GM21390 (cell line): Measurements from ENCODE around the gene OR8B3.
A peak's percentile ranks its signal among the peaks of the same experiment; 100 is the strongest.
"Not testable (repeated sequence)": the region's sequence is repeated elsewhere in the genome, so short reads cannot be mapped to it uniquely, and the experiment has no call there.

Source experiments
- ATAC-seq: cut with Tn5 transposase; IDR thresholded peaks from one replicate; pipeline ENCODE4 v1.9.1; 2021; ENCODE audit not compliant: unreplicated experiment

Gene OR8B3, protein sequence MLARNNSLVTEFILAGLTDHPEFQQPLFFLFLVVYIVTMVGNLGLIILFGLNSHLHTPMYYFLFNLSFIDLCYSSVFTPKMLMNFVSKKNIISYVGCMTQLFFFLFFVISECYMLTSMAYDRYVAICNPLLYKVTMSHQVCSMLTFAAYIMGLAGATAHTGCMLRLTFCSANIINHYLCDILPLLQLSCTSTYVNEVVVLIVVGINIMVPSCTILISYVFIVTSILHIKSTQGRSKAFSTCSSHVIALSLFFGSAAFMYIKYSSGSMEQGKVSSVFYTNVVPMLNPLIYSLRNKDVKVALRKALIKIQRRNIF

DNA sequence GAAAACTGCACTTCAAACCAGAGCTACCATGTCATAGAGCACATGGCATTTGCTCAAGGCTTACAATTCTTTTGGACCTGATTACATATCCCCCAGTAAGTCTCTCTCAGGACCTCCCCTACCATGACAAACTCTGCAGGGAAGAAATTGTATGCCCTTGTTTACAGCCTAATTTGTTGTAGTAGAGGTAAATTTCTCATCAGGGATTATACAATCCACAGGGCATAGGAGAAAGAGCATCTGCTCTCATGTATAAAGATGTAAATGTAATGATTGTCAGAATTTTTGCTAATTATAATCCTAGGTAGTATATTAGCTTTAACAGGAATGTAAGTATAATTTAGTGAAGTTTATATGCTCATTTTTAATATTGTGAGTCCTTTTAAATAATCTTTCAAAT is at the start of gene OR8B3:
OR8B3 (minus strand) TSS at position 101 of the 400 bp plus-strand sequence. CDS start 1,673 bp downstream, outside the sequence.
- no peak for ATAC-seq

DNA sequence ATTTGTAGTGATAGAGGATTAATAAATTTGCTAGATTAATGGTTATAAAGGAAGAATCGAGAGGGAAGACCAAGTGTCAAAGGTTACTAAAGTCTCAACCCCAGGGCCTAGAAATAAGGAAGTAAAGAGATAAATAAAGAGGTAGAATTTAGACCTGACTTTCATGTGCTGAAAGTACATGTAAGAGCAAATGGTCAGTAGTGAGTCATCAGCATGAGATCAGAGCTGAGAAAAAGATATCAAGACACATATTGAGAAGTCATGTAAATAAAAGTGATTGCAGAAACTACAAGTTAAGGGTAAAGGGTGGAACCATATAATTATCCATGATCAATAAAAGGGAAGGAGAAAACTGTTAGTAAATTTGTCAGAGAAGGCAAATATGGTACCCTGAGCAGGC is 48.1 kb upstream of the OR8B3 start:
- ATAC-seq: no peak

DNA sequence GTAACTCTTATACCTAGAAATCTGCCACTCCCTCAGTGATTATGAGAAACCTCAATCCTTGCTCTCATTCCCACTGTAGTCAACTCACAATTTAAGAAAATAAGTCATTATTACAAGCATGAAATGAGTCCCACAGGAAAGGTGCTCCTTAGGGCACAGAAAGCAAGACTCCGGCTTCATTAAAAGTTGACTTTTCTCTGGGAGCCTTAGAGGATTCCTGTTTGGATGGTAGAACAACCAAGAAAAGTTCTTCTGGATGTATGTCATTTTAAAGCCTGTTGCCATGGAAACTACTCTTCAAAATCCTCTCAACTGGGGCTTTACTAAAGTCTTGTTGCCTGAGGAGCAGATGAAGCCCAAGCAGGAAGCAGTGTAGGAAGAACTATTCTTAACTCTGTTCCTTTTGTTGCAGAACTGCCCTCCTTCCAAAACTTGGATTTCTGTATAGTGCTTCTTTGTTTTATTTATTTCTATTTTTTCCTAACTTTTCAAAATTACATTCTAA is 46.9 kb upstream of the OR8B3 start, which contains the start of gene OR8B8:
OR8B8 (minus strand) TSS at position 51 of the 505 bp plus-strand sequence. CDS start 4,611 bp downstream, outside the sequence.
- no peak for ATAC-seq

DNA sequence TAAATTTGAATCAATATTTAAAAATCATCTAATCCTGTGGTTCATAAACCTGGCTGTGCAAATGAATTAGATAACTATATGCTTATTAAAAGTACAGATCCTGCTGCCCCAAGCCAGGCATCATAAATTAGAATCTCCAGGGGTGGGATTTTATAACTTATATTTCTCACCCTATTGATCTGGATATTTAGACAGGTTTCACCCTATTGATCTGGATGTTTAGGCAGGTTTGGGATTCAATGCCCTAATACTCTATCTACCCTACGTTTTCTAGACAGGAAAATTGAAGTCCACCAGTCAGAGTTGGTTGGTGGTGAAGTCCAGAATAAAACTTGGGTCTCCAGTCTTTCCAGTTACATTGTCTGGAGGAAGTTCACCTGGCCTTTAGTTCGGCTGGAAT is 44.0 kb upstream of the OR8B3 start:
- no peak for ATAC-seq

DNA sequence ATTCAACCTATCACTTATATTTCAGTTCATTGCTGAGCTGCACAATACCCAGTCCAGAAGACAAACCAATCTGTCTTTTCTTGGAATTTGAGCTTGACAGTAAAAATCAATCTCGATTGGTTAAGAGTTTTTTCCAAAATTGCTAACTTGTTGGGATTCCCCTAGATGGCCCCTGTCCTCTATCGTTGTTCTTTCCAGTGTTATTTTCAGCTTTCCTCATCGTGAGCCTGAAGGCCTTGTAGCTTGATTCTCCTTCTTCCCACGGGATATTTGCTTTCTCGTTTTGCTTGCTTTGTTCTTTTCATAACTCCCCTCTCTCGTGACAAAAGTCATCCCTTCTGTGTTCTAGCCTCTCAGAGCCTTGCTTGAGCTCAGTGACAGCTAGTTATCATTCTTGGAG is 43.6 kb upstream of the OR8B3 start:
- ATAC-seq: no peak

DNA sequence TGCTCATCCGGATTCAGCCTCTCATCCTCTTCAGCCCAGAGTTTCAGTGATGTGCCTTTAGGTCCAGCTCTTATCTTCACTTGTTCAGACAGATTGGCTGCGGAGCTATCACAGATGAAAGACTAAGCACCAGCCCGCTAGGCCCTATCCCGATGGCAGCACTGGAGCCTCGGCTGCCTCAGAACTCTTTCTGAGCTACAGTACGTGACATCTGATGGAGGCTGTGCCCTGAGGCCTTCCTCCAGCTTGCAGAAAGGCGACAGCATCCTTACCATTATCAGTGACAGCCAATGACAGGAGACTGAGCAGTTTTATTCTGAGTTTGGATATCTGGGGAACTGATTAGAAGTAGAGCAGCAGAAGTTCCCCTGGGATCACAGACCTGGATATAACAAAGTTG is 42.7 kb upstream of the OR8B3 start:
- ATAC-seq: no peak

DNA sequence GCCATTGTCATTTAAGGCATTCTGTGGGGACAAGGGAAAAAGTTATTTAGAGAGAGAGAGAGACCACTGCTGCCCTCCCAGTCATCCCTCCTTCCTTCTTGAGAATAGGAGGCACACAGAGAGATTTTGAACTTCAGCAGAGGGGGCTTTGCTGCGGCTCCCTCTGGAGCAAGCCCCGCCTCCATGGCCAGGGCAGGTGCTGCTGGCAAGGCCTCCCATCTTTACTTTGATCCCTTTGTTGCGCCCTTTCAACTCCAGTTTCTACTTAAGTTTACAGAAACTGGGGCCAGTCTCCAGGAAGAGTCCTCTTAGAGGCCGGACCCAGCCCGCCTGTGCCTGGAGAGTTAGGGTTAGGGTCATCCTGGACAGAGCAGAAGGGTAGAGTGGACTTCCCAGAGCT is 42.3 kb upstream of the OR8B3 start:
- ATAC-seq: no peak

DNA sequence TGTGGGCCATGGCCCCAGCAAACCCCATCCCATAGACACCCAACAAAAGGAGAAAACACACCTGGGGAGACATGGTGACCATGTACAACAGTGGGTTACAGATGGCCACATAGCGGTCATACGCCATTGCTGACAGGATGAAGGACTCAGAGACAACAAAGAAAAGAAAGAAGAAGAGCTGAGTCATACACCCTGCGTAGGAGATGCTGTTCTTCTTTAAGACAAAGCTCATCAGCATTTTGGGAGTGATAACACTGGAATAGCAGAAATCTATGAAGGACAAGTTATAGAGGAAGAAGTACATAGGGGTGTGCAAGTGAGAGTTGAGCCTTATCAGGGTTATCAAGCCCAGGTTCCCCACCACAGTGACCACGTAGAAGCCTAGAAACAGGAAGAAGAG is 41.8 kb upstream of the OR8B3 start:
- ATAC-seq: no peak

DNA sequence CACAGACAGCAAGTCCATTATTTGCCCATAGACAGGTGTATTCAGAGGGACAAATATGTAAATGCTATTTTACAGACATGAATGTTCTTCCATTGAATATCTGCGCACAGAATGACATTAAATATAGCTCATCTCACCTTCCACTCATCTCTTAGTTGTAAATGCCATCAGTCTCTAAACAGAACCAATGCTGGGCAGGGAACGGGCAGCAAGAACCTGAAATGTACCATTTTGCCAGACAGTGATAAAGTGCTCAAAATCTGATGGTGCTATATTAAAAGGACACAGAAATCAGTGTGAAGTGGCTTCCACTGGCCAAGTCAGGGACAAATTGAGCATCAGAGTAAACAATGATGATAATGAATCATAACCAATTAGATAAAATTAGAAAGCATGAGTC is 35.9 kb upstream of the OR8B3 start:
- no peak for ATAC-seq

DNA sequence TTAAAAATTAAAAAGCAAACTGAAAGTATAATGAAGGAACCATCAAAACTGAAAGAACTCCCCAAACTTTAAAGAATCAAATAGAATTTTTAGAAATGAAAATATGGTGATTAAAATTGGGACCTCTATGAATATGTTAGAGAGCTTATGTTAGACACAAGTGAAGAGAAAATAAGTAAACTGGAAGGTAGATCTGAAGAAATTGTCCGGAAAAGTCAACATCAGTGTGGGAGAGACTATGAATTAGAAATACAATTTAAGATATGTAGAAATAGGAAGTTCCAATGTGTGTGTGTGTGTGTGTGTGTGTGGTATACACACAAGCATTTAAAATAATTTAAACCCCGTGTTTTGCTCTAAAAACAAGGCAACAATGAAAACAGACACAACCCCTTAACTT is 30.8 kb upstream of the OR8B3 start:
- no peak for ATAC-seq

DNA sequence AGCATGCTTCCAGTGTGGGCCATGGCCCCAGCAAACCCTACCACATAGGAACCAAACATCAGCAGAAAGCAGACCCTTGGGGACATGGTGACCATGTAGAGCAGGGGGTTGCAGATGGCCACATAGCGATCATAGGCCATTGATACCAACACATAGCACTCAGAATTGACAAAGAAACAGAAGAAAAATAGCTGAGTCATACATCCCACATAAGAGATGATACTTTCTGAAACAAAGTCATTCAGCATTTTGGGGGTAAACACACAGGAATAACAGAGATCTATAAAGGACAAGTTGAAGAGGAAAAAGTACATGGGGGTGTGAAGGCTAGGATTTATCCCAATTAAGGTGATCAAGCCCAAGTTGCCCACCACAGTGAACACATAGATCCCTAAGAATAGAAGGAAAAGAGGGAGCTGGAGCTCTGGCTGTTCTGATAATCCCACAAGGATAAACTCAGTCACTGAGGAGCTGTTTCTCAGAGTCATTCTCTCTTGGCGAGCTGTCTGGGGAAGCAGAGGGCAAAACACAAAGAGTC is 25.6 kb upstream of the OR8B3 start, which contains the start of gene OR8B4:
OR8B4 (minus strand) TSS at position 488 of the 538 bp plus-strand sequence; CDS start at position 488, 0 bp downstream.
- no peak for ATAC-seq

DNA sequence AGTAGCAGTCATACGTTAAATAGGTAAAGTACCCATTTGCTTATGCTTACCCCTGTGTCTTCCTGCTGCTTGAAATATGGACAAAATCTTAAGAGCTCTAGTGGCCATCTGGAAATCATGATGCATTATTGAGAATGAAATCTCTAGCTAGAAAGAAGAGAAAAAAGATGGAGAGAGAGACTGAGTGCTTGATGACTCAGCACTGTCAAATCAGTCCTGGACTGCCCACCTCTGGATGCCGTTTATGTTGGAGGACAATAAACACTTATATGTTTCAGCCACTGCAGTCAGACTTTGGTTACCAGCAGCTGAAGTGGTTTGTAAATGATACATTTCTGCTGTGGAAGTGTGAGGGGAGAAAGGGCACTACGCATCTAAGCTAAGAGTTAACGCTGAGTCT is 22.2 kb upstream of the OR8B3 start:
- ATAC-seq: no peak

DNA sequence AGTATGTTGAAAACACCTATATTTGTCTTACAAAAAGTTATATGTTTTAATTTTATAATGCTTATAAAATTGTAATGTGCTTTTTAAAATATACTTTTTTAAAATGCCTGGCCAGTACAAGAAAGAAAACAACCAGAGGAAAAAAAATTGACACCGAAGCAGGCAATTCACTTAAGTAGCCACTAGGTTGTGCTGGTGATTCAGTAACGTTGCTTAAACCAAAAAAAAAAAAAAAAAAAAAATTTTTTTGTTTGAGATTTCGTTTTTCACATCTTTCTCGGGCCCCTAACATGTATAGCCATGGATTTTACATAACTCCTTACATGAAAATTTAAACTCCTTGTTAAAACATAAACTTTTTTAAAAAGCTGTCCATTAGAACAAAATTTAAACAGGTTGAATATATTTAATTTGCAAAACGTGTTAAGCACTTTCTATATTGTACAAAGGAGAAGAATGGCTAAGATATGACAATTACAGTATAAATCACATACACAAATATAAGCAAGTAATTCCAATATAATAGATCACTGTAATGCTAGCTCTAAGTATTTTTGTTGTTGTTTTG is 16.6 kb upstream of the OR8B3 start:
- no peak for ATAC-seq

DNA sequence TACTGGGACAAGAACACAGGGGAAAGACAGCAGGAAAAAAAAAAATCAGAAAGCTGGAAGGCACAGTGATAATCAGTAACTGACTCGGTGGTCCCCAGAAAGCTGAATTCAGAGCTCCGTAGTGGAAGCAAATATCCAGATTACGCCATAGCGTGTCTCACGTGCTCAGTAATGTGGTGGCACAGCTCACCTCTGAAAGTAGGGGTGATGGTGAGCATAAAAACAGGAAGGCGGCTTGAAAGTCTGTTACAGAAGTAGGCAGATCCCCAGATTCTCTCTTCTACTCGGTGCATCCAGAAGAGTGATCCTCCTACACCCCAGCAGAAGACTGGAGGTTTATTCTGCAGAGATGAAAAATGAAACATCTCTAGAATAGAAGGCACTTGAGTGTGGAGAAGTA is 11.1 kb upstream of the OR8B3 start:
- ATAC-seq: no peak

DNA sequence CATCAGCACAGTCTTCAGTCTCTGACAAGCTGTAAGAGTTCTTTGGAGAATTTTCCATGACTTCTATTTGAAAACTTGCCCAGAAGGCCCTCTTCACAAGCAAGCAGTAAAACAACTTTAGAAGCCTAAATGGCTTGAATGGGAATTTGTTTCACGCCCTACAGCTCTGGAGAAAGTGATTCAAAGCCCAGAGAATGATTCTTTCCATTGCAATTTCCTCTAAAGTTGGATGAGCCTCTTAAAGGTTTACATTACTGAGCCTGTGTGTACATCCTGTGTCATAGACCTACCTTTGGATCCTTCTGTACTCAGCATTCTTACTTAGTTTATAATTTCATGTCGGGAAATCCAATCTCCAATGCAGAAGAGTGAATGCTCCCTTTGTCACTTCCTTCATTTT is 6.8 kb upstream of the OR8B3 start:
- ATAC-seq: no peak

DNA sequence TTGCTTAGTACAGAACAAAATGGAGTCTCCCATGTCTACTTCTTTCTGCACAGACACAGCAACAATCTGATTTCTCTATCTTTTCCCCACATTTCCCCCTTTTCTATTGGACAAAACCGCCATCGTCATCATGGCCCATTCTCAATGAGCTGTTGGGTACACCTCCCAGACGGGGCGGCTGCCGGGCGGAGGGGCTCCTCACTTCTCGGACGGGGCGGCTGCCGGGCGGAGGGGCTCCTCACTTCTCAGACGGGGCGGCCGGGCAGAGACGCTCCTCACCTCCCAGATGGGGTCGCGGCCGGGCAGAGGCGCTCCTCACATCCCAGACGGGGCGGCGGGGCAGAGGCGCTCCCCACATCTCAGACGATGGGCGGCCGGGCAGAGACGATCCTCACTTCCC is 4.4 kb upstream of the OR8B3 start:
- ATAC-seq: not testable (repeated sequence)

DNA sequence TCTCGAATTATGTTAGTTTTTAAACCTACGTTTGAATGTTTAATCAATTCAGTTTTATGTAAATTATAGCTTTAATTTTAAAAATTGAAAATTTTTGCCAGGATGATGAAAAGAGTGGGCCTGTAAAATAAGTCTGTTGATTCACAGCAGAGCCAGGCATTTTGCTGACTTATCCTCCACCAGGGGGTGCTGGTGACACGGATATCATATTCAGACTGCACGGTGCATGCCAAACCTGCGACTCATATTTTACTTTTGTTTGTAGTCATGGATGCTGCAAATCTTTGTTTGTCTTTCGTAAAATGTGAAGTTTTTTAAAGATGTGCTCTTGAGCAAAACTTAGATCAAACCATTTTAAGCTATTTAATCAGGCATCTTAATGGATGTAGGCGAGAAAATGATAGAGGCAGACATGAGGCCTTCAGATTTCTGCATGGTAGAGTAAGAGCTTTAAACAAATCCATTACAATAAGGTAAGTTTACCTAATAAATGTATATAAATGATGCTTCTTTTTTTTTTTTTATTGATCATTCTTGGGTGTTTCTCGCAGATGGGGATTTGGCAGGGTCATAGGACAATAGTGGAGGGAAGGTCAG is 3.6 kb upstream of the OR8B3 start:
- ATAC-seq: peak; percentile 93

DNA sequence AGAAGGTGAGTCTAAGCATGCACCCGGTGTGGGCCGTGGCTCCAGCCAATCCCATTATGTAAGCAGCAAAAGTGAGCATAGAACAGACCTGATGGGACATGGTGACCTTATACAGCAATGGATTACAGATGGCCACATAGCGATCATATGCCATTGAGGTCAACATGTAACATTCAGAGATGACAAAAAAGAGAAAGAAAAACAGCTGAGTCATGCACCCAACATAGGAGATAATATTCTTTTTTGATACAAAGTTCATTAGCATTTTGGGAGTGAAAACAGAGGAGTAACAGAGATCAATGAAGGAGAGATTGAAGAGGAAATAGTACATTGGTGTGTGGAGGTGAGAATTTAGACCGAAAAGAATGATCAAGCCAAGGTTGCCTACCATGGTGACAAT is 2.0 kb downstream of the OR8B3 start:
- ATAC-seq: not testable (repeated sequence)

DNA sequence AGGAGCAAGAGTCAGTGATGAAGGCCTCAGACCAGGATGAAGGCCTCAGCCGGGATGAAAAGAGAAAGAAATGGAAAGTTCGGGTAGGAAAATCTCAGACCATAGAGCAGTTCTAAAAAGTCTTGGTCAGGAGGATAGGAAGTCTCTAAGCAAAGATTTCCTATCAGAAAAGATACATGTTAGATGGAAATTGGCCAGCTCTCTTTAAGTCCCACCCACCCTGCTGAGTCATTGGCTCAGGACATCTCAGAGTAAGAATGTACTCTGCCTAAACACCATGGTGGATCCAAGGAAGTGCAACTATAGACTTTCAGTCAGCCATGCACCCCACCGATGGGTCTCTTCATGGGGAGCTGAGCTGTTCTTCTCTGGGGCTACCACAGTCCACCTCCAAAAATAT is 4.4 kb downstream of the OR8B3 start:
- no peak for ATAC-seq

DNA sequence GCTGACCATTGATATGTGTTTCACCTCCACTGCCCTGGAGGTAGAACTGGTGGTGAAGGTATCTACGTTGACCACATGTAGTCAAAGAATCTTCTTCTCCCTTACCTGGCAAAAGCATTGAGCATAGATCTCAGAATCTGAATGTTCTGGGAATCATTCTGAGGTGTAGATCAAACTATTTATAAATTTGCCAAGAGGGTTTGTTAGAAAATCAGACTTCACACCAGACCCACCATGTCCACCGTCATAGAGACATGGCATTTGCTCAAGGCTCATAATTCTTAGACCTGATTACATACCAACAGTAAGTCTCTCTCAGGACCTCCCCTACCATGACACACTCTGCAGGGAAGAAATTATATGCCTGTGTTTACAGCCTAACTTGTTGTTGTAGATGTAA is 14.4 kb downstream of the OR8B3 start, which contains the start of gene OR8B2:
OR8B2 (minus strand) TSS at position 101 of the 400 bp plus-strand sequence. CDS start 1,156 bp downstream, outside the sequence.
- no peak for ATAC-seq

DNA sequence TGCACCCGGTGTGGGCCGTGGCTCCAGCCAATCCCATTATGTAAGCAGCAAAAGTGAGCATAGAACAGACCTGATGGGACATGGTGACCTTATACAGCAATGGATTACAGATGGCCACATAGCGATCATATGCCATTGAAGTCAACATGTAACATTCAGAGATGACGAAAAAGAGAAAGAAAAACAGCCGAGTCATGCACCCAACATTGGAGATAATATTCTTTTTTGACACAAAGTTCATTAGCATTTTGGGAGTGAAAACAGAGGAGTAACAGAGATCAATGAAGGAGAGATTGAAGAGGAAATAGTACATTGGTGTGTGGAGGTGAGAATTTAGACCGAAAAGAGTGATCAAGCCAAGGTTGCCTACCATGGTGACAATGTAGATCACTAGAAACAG is 16.0 kb downstream of the OR8B3 start:
- ATAC-seq: not testable (repeated sequence)

DNA sequence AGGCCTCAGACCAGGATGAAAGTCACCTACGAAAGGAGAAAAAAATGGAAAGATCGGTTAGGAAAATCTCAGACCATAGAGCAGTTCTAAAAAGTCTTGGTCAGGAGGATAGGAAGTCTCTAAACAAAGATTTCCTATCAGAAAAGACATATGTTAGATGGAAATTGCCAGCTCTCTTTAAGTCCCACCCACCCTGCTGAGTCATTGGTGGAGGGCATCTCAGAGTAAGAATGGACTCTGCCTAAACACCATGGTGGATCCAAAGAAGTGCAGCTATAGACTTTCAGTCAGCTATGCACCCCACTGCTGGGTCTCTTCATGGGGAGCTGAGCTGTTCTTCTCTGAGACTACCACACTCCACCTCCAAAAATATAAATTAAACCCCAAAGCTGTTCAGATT is 18.2 kb downstream of the OR8B3 start:
- no peak for ATAC-seq
